ENCODE results near the gene GON7.
A peak's percentile ranks its signal among the peaks of the same experiment; 100 is the strongest.
"Not testable (repeated sequence)": the region's sequence is repeated elsewhere in the genome, so short reads cannot be mapped to it uniquely, and the experiment has no call there.

Gene GON7

DNA sequence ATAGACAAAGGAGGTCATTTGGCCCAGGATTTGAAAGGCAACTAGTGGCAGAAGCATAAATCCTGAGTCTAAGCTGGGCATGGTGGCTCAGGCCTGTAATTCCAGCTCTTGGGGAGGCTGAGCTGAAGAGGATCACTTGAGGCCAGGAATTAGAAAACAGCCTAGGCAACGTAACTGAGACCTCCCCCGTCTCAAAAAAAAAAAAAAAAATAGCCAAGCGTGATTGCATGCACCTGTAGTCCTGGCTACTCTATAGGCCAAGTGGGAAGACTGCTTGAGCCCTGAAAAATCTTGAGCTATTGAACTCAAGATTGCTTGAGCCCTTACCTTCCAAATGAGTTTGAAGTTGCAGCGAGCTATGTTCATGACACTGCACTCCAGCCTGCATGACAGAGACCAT, 7.8 kb downstream of the GON7 start:
- no peak for DNase-seq (ENCODE audit: low spot score)

DNA sequence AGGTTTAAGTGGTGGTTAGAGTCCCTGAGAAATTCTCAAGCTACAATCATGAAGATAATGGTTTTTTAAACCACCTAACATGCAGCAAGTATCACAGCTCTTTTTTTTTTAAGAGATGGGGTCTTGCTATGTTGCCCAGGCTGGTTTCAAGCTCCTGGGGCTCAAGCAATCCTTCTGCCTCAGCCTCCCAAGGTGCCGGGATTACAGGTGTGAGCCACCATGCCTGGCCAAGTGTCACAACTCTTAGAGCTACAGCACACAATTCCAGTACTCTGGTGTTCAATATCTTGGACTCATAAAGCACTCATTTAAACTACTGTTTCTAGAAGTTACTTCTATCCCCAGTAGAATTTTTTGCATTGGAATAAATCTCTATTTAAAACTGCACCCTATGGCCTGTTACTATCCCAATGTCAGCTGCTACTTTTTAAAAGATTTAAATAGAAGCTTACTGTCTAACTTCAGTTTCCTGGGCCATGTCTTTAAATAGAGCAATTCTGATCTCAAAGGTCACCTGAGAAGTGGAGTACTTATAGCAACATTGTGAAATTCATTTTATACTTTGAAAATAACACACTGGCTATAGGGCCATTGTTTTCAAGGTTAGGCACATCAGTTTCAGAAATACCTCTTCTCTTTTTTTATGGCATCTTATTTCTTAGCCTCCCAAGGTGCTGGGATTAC, 11.4 kb downstream of the GON7 start:
- no peak for DNase-seq (ENCODE audit: low spot score)

DNA sequence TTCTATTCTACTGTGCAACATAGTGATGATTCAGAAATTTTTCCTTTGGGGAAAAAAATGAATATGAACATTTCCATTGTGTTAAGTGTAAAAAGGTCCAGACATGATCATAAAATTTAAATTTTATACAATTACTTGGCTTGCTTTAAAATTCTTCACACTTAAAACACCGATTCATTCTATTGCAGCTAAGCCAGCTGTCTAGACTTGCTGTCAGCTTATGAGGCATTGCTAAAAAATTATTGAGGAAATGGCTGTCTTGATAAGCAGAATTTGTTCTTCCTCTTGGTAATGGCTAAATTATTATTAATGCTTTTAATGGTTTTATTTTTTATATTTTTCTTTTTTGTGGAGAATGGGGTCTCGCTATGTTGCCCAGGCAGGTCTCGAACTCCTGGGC, 19.9 kb downstream of the GON7 start:
- no peak for DNase-seq (ENCODE audit: low spot score)

DNA sequence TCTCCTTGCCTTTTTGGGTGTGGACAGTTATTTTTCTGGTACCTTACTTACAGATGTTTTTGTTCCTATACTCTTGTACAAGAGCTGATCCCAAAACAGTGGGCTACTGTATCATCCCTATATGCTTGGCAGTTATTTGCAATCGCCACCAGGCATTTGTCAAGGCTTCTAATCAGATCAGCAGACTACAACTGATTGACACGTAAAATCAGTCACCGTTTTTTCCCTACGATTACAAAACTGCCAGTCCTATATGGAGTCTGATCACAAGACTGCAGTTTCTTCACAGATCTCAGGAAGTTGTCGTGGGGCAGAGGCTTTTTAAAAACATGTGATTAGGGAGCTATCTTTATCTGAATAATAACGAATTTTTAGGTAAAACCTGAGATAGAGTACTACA, 20.4 kb downstream of the GON7 start:
- DNase-seq (ENCODE audit: low spot score): no peak

DNA sequence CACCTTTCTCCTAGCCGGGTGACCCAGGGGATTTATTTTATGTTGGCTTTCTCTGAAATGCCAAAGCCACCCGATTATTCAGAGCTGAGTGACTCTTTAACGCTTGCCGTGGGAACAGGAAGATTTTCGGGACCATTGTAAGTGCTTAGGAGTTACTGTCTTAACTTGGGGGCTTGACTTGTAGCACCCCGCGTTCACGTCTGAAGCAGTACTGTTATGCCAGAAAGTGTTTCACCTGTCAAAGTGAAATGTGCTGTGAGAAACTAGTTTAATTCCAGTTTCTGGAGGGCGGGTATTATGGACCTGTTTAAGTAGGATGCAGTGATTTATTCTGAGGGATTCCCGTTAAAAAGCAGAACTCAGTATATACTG, 21.5 kb downstream of the GON7 start:
- no peak for DNase-seq (ENCODE audit: low spot score)

DNA sequence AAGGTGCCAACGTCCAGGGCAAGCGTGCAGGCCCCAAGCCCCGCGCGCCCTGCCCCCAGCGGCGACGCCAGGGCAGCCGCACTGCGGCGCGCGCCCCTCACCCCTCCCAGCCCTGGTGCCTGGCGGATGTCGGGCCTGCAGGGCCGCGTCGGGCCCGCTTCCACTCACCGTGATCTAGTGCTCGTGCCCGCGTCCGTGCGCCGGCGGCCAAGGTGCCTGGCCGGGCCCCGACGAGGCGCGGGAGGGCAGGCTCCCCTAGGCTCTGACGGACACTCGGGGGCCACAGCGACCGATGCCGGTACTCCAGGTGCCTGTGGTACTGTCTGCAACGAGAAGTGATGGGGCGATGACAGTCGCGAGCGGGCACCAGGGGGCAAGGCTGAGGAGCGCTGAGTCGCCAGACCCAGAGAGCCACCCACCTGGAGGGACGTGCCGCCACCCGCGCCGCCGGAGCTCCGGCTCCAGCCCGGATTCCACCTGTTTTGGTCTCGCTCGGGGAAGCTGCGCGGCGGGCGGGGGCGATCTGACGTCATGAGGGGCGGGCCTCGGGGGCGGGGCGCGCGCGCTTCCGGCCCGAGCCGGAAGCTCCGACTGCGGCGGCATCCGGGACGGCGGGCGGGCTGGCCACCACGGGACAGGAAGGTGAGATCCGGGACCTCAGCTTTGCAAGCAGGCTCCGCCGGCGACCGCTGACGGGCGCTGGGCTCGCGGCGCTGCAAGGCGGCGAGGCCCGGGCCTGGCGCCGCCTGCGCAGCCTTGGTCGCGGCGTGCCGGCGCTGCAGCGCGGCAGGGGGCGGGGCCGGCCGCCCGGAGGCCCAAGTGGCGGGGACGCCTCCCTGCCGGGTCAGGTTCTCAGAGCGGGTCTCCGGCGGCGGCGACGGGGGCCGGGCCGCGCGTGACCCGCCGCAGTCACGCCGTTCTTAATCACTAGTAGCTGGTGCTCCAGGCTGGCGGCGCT, 22.2 kb downstream of the GON7 start, which contains the start of the genes LYSET and MOAP1:
TSS of gene LYSET (plus strand) at position 927 of the 958 bp plus-strand sequence. CDS start 89 bp downstream, outside the sequence.
TSS of gene MOAP1 (minus strand) at position 507 of the 958 bp plus-strand sequence. CDS start 655 bp downstream, outside the sequence.
- DNase-seq (ENCODE audit: low spot score): peak; percentile 94

DNA sequence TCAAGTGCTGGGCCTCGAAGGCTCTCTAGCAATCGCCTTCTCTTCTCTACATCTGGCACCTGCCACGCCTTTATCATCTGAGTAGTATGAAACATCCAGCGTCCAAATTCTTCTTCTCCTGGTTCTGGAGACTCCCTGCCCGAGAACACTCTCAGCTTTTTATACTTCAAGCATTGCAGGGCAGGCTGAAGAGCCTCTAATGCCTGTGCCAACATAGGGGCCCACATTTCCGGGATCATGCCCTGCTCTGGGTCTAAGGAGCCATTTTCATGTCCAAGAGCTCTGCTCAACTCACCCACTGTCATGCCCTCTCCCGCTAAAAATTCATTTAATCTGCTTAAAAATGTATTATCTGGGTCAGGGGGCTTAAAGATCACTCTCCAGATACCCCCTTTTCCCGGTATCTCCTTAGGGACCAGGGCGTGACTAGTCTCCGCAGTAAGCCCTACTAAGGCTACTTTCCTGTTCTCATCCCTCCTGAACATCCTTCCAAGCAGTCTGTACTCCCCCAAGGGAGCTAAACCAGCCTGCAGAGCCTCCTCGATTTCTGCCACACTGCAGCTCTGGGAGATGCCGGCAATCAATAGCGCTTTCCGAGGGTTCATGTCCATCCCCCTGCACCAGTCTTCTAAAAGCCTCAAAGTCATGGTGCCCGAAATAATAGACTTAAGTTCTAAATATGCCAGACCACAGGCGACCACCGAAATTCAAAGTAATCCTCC, 23.1 kb downstream of the GON7 start:
- DNase-seq (ENCODE audit: low spot score): no peak

DNA sequence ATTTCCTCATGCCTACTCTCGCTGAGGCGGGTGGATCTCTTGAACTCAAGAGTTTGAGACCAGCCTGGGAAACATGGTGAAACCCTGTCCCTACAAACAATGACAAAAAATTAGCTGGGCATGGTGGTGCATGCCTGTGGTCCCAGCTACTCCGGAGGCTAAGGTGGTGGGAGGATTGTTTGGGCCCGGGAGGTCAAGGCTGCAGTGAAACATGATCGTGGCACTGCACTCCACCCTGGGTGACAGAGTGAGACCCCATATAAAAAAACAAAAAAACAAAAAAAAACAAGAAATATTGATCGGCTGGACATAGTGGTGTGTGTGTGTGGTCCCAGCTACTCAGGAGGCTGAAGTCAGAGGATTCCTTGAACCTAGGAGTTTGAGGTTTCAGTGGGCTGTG, 31.4 kb downstream of the GON7 start:
- DNase-seq (ENCODE audit: low spot score): no peak

DNA sequence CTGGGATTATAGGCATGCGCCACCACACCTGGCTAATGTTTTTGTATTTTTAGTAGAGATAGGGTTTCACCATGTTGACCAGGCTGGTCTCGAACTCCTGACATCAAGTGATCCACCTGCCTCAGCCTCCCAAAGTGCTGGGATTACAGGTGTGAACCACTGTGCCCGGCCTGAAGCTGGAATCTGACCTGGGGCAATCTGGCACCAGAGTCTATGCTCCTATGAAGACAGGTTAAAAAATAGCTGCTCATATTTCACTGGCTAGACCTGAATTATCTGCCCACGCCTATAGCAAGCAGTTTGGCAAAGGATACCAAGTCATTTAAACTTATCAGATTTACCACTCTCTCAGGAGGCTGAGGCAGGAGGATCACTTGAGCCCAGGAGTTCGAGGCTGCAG, 32.1 kb downstream of the GON7 start:
- DNase-seq (ENCODE audit: low spot score): not testable (repeated sequence)

DNA sequence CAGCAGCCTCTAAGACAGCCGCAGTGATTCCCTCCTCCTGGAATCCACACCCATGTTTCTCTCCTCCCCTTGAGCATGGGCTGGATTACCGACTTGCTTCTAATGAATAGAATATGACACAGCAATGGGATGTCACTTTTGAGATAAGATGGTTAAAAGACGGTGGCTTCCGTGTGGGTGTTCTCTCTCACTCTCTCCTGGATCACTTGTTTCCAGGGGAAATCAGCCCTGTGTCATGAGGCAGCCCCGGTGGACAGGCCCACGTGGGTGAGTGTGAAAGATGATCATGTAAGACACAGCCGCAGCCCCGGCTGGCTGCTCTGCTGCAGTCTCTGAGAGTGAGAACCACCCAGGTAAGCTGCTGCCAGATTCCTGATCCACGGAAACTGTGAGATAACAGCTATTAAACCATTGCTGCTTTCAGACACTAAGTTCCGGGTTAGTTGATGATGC, 32.9 kb downstream of the GON7 start:
- no peak for DNase-seq (ENCODE audit: low spot score)

DNA sequence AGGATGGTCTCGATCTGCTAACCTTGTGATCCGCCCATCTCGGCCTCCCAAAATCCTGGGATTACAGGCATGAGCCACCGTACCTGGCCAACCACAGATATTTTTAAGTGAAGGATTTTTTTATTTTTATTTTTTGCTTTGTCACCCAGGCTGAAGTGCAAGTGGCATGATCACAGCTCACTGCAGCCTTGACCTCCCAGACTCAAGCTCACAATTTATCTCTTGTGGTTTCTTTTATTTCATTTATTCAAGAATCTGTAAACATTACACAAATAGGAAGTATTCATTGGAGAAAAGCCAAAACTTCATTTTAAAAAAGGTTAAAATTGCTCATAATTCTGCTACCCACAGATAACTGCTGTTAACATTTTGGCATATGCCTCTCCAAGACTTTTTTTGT, 35.5 kb downstream of the GON7 start:
- no peak for DNase-seq (ENCODE audit: low spot score)

DNA sequence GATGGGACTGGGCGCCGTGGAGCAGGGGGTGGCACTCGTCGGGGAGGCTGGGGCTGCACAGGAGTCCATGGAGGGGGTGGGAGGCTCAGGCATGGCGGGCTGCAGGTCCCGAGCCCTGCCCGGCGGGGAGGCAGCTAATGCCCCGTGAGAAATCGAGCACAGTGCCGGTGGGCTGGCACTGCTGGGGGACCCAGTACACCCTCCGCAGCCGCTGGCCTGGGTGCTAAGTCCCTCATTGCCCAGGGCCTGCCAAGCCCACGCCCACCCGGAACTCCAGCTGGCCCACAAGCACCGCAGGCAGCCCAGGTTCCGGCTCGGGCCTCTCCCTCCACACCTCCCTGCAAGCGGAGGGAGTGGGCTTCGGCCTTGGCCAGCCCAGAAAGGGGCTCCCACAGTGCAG, 36.7 kb downstream of the GON7 start:
- not testable (repeated sequence) for DNase-seq (ENCODE audit: low spot score)

DNA sequence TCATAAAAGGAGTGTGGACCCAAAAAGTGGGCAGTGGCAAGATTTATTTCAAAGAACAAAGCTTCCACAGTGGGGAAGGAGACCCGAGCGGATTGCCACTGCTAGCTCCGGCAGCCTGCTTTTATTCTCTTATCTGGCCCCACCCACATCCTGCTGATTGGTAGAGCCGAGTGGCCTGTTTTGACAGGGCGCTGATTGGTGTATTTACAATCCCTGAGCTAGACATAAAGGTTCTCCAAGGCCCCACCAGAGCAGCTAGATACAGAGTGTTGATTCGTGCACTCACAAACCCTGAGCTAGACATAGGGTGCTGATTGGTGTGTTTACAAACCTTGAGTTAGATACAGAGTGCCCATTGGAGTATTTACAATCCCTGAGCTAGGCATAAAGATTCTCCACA, 37.2 kb downstream of the GON7 start:
- not testable (repeated sequence) for DNase-seq (ENCODE audit: low spot score)

DNA sequence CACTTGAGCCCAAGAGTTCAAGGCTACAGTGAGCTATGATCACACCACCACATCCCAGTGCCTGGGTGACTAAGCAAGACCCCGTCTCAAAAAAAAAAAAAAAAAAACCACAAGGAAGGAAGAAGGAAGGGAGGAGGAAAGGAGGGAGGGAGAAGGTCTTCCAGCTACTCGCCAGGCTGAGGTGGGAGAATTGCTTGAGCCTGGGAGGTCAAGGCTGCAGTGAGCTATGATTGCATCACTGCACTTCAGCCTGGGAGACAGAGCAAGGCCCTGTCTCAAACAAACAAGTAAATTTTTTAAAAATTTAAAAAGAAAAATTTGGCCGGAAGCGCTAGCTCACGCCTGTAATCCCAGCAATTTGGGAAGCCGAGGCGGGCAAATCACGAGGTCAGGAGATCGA, 38.3 kb downstream of the GON7 start:
- not testable (repeated sequence) for DNase-seq (ENCODE audit: low spot score)

DNA sequence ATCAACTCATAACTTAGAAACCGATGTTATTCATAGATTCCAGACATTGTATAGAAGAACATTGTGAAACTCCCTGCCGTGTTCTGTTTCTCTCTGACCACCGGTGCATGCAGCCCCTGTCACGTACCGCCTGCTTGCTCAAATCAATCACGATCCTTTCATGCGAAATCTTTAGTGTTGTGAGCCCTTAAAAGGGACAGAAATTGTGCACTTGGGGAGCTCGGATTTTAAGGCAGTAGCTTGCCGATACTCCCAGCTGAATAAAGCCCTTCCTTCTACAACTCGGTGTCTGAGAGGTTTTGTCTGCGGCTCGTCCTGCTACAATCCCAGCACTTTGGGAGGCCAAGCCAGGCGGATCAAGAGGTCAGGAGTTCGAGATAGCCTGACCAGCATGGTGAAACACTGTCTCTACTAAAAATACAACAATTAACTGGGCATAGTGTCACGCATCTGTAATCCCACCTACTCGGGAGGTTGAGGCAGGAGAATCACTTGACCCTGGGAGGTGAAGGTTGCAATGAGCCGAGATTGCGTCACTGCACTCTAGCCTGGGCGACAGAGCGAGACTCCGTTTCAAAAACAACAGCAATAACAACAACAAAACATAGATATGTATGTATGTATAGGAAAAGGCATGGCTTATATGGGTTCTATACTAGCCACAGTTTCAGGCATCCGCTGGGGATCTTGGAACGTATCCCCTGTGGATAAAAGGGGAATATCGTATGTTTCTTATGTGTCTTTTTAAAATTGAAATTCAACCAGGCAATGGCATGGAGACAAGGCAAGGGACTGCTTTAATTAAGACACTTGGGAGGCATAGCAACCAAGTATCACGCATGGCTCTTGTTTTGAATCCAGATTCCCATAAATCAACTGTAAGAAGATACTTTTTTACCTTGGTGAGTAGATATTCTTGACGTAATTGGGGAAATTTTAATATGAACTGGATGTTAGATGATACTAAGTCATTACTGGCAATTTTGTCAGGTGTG, 41.3 kb downstream of the GON7 start:
- DNase-seq (ENCODE audit: low spot score): not testable (repeated sequence)

DNA sequence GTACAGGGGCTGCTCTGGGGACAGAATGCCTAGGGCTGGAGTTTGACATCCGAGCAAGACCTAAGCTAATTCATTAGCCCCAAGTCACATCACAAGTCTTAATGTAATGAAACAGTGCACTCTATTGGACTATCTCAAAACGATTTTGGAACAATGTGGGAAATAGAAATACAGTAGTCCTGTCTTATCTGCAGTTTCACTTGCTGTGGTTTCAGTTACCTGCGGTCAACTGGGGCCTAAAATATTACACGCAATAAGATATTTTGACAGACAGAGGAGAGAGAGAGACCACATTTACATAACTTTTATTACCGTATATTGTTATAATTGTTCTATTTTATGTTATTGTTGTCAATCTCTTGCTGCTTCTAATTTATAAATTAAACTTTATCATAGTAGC, 43.3 kb downstream of the GON7 start:
- DNase-seq (ENCODE audit: low spot score): no peak

DNA sequence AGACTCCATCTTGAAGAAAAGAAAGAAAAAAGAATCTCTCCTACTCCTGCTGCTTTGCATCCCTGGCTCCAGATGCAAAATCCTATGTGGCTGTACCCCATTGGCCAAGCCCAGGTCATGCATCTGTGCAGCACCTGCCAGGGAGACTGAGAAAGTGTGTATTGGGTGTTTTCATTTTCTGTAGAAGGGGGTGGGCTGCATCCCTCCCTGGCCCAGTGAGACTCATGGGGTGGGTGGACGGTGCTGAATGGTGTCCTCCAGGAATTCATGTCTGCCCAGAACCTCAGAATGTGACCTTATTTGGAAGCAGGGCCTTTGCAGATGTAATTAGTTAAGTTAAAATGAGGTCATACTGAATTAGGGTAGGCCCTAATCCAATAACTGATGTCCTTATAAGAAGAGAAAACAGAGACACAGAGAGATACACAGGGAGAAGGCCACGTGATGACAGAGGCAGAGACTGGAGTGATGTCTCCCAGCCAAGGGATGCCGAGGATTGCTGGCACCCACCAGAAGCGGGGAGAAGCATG, 45.4 kb downstream of the GON7 start:
- DNase-seq (ENCODE audit: low spot score): no peak

DNA sequence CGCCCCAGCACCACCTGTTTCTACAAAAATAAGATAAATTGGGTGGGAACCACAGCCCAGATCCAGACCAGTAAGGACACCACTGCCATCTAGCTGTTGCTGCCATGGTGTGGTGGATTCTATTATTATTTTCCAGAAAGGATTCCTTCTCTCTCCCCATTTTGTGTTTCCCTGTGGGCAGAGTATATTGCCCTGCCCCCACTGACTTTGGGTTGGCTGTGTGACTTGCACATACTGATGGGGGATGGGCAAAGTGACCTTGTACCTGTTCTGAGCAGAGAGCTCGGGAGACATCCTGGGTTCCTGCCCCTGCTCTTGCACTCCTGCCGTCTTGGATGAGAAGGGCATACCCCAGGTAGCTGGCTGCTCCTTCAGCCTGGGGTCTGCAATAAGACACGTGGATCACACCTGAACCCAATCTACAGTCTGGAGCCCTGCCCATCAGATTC, 46.5 kb downstream of the GON7 start:
- no peak for DNase-seq (ENCODE audit: low spot score)

DNA sequence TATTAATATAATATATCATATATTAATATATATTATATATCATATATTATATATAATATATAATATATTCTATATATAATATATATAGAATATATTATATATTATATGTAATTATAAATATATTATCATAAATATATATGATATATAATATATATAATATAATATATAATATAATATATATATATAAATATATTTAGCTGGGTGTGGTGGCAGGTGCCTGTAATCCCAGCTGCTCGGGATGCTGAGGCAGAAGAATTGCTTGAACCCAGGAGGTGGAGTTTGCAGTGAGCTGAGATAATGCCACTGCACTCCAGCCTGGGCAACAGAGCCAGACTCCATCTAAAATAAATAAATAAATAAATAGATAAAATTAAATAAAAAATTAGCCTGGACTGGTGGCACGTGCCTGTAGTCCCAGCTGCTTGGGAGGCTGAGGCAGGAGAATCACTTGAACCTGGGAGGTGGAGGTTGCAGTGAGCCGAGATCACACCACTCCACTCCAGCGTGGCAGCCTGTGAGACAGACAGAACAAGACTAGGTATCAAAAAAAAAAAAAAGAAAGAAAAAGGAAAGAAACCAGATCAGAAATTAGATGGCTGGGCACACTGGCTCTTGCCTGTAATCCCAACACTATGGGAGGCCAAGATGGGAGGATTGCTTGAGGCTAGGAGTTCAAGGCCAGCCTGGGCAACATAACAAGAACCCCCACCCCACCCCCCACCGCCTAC, 47.1 kb downstream of the GON7 start:
- not testable (repeated sequence) for DNase-seq (ENCODE audit: low spot score)

DNA sequence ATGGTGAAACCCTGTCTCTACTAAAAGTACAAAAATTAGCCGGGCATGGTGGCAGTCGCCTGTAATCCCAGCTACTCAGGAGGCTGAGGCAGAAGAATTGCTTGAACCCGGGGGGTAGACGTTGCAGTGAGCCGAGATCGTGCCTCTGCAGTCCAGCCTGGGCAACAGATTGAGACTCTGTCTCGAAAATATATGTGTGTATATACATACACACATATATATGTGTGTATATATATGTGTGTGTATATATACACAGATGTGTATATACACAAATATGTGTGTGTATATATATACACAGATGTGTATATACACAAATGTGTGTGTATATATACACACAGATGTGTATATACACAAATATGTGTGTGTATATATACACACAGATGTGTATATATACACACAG, 48.5 kb downstream of the GON7 start:
- not testable (repeated sequence) for DNase-seq (ENCODE audit: low spot score)
